ENCODE measurements around the gene ITGB4. TPM values are rescaled to one million over a fixed set of nuclear protein-coding genes. Genes with fewer than 3 reads are reported as not detected.

Gene ITGB4
- total RNA-seq, 4 donors from 2014 or later, result 31.1 to 66.3 (median 41.8) TPM

DNA sequence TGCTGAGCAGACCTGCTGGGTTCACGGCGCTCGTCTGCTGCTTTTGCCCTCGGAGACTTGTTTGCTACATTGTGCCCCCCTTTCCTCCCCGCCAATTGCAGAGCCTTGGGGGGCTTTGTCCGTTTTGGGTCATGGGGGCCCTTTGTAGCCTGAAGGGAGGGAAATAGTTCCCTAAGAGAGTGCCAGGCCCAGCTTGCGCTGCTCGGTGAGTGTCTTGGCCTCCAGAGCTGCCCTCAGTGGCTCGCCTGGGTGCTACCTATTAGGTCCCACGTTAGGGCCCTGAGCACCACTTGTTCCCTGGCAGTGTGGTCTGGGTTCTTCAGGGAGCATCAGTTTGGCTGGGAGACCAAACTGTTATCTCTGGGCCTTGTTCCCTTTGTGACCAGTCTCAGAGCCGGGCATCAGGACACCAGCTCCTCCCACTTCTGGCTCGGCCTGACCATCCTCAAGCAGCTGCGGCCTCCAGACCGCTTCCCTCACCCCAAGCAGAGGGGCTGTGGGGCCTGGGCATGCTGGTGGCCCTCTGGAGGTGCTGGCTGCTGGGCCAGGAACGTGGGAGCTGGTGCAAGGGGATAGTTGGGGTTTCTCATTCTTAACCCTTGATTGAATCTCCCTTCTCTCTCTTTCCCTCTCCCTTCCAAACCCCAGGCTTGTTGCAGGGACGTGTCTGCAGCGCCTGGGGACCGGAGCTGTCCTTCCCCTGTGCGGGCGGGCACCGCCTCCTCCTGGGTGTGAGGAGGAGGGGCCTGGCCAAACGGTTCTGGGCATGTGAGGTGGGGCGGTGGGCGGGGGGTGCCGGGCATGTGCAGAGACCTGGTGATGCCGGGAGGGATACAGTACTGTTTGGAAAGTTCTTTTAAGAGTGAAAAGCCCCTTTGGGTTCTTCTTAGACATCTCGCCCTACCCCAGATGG, 16.0 kb upstream of the ITGB4 start:
- no peak overlapping the region for H3K4me3 ChIP-seq
- H3K36me3 ChIP-seq, result peaks cover 0 to 87% of the 10 kb centered on the region in 2 donors
- TF ChIP-seq POLR2A (IDR thresholded peaks at IDR 0.05), result no peak
- TF ChIP-seq POLR2AphosphoS5 (IDR thresholded peaks at IDR 0.05), result no peak
- TF ChIP-seq EP300 (IDR thresholded peaks at IDR 0.05), result no peak
- TF ChIP-seq, protein P1, sequence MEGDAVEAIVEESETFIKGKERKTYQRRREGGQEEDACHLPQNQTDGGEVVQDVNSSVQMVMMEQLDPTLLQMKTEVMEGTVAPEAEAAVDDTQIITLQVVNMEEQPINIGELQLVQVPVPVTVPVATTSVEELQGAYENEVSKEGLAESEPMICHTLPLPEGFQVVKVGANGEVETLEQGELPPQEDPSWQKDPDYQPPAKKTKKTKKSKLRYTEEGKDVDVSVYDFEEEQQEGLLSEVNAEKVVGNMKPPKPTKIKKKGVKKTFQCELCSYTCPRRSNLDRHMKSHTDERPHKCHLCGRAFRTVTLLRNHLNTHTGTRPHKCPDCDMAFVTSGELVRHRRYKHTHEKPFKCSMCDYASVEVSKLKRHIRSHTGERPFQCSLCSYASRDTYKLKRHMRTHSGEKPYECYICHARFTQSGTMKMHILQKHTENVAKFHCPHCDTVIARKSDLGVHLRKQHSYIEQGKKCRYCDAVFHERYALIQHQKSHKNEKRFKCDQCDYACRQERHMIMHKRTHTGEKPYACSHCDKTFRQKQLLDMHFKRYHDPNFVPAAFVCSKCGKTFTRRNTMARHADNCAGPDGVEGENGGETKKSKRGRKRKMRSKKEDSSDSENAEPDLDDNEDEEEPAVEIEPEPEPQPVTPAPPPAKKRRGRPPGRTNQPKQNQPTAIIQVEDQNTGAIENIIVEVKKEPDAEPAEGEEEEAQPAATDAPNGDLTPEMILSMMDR (IDR thresholded peaks at IDR 0.05), result no peak
- H3K27me3 ChIP-seq, result no peaks in the 10 kb centered on the region
- no peaks in the 10 kb centered on the region for H3K9me3 ChIP-seq
- ATAC-seq, result no peak
- peak overlapping the region in 1 of 4 donors; percentile 29 for H3K27ac ChIP-seq
- H3K4me1 ChIP-seq, result peaks cover 0 to 30% (median 4%) of the 10 kb centered on the region in 3 donors
- 100% methylated on average over 1 of the region's 27 CpGs; no CpG with 5 or more reads in 1 of the 2 donors for WGBS, 2 donors (ENCODE audit: low coverage in 1 of 2)

DNA sequence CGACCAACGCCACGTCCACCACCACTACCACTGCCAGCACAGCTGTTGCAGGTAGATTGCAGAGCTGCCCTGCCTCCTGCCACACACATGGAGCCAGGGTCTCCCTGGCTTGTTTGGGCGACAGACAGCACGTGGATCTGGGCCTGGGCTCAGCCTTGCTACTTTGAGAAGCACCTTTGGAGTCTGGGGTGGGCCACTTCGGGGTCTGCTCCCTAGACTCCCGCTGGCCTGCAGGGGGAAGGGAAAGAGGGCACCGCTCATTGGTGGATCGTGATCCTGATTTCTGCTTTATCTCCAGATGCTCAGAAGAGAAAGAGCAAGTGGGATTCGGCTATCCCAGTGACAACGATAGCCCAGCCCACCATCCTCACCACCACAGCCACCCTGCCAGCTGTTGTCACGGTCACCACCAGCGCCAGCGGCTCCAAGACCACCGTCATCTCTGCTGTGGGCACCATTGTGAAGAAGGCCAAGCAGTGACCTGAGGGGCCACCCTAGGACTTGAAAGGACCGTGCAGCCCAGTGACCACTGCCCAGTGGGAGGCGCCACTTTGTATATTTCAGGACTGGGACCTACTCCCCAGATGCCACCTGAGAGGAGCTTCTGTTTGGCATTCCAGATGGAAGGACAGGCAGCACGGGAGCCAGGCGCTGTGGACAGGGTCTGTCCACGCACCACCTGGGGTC, 15.1 kb upstream of the ITGB4 start:
- peaks cover 0 to 20% (median 4%) of the 10 kb centered on the region in 3 donors for H3K4me1 ChIP-seq
- WGBS, 2 donors (ENCODE audit: low coverage in 1 of 2), result 80 to 92% methylated on average over 1 to 7 of the region's 20 CpGs
- ATAC-seq, result no peak
- H3K27me3 ChIP-seq, result no peaks in the 10 kb centered on the region
- H3K4me3 ChIP-seq, result no peak overlapping the region
- H3K9me3 ChIP-seq, result no peaks in the 10 kb centered on the region
- no peak for TF ChIP-seq POLR2A (IDR thresholded peaks at IDR 0.05)
- TF ChIP-seq EP300 (IDR thresholded peaks at IDR 0.05), result no peak
- TF ChIP-seq POLR2AphosphoS5 (IDR thresholded peaks at IDR 0.05), result no peak
- TF ChIP-seq, protein P1 (IDR thresholded peaks at IDR 0.05), result no peak
- H3K27ac ChIP-seq, result peak overlapping the region in 3 of 4 donors; percentile 6 to 60 (median 56)
- peaks cover 0 to 78% of the 10 kb centered on the region in 2 donors for H3K36me3 ChIP-seq

DNA sequence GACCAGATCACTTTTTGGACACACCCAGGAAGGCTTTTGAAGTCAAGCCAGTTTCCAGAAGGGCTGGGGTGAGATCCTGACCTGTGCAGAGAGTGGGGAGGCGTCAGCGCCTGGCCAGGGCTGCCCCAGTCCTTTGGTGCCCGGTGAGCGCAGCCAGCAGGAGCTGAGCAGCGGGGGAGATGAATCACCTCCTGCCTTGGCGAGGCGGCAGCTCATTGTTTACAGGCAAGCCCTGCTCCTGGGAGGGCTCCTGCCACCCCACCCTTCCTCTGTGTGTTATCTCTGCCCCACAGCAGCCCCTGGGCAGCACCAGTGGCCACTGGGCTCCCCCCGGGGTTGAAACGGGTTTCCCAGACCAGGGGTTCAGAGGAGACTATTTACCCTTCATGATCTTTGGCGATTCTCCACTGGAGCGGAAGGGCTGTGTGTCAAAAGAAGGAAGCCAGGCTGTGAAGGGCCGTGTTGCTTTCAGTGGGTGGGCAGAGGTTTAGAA, 14.1 kb upstream of the ITGB4 start:
- Histone ChIP-seq H3K4me3 (no peak overlapping the region), H3K27me3 (peaks cover 7% of the 10 kb centered on the region), H3K27ac (peak overlapping the region in 3 of 4 donors; percentile 38 to 60 (median 56)), H3K36me3 (peaks cover 0 to 68% of the 10 kb centered on the region in 2 donors), H3K4me1 (peaks cover 0 to 11% (median 0%) of the 10 kb centered on the region in 3 donors), H3K9me3 (no peaks in the 10 kb centered on the region)
- 60% methylated on average over 1 of the region's 12 CpGs; no CpG with 5 or more reads in 1 of the 2 donors for WGBS, 2 donors (ENCODE audit: low coverage in 1 of 2)
- TF ChIP-seq POLR2AphosphoS5 (IDR thresholded peaks at IDR 0.05), result no peak
- TF ChIP-seq POLR2A (IDR thresholded peaks at IDR 0.05), result no peak
- TF ChIP-seq, protein P1 (IDR thresholded peaks at IDR 0.05), result no peak
- TF ChIP-seq EP300 (IDR thresholded peaks at IDR 0.05), result no peak
- peak; percentile 83 for ATAC-seq

DNA sequence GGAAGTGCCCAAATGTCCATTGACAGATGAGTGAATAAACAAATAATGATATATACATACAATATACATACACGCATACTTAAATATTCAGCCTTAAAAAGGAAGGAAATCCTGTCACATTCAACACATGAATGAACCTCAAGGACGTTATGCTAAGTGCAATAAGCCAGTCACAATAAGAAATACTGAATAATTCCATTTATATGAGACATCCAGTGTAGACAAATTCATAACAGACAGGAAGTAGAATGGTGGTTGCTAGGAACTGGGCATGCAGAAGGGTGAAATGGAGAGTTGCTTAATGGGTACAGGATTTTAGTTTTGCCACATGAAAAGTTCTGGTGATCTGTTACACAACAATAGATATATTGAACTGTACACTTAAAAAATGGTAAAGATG, 8.8 kb upstream of the ITGB4 start:
- Histone ChIP-seq H3K4me1 (peaks cover 0 to 8% (median 0%) of the 10 kb centered on the region in 3 donors), H3K9me3 (no peaks in the 10 kb centered on the region), H3K27ac (no peak overlapping the region), H3K36me3 (peaks cover 0 to 15% of the 10 kb centered on the region in 2 donors), H3K27me3 (peaks cover 49% of the 10 kb centered on the region), H3K4me3 (no peak overlapping the region)
- ATAC-seq, result no peak
- WGBS, 2 donors (ENCODE audit: low coverage in 1 of 2), result 65 to 71% methylated on average over 2 of the region's 2 CpGs
- TF ChIP-seq, protein P1 (IDR thresholded peaks at IDR 0.05), result no peak
- TF ChIP-seq POLR2A (IDR thresholded peaks at IDR 0.05) (no peak), POLR2AphosphoS5 (IDR thresholded peaks at IDR 0.05) (no peak), EP300 (IDR thresholded peaks at IDR 0.05) (no peak)

All from gastroesophageal sphincter (tissue), 4 donors.